ENCODE measurements around the gene DRC1. TPM values are rescaled to one million over a fixed set of nuclear protein-coding genes. Genes with fewer than 3 reads are reported as not detected.

DRC1 gene
- total and polyA plus RNA-seq, 8 donors, result 0.92 to 7.9 (median 4.5) TPM; not detected in 1

GRCh38 chr2:26384183-26384582 is 17.5 kb upstream of the DRC1 start:
- Histone ChIP-seq H3K27ac (no peak overlapping the region), H3K36me3 (peaks cover 0 to 47% of the 10 kb centered on the region in 2 donors), H3K27me3 (no peaks in the 10 kb centered on the region), H3K4me1 (no peaks in the 10 kb centered on the region), H3K4me3 (no peak overlapping the region), H3K9me3 (no peaks in the 10 kb centered on the region)
- no peak for ATAC-seq
- intact Hi-C loops (cut with DNase I), result no loop called here
- no peak for TF ChIP-seq CTCF (IDR thresholded peaks at IDR 0.05)
- DNase-seq, result no peak

GRCh38 chr2:26384597-26384996 is 17.1 kb upstream of the DRC1 start:
- no peak for TF ChIP-seq CTCF (IDR thresholded peaks at IDR 0.05)
- intact Hi-C loops (cut with DNase I), result no loop called here
- H3K36me3 ChIP-seq, result peaks cover 0 to 51% of the 10 kb centered on the region in 2 donors
- no peak overlapping the region for H3K4me3 ChIP-seq
- H3K9me3 ChIP-seq, result no peaks in the 10 kb centered on the region
- DNase-seq (no peak), ATAC-seq (no peak)
- no peaks in the 10 kb centered on the region for H3K27me3 ChIP-seq
- no peaks in the 10 kb centered on the region for H3K4me1 ChIP-seq
- H3K27ac ChIP-seq, result no peak overlapping the region

DNA sequence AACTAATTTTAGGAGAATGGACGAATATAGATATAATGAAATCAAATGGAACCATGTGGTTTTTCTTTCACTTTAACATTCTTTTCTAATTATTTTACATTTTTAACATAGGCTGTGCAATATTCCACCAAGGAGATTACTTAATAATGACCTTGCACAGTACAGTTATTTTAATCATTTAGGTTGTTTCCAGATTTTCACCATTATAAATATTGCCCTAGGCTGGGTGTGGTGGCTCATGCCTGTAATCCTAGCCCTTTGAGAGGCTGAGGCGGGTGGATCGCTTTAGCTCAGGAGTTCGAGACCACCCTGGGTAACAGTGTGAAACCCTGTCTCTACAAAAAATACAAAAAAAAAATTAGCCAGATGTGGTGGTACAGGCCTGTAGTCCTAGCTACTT is 14.5 kb upstream of the DRC1 start:
- Histone ChIP-seq H3K4me1 (no peaks in the 10 kb centered on the region), H3K36me3 (peaks cover 0 to 53% of the 10 kb centered on the region in 2 donors), H3K9me3 (no peaks in the 10 kb centered on the region), H3K27ac (no peak overlapping the region), H3K4me3 (no peak overlapping the region), H3K27me3 (no peaks in the 10 kb centered on the region)
- ATAC-seq (no peak), DNase-seq (no peak)
- intact Hi-C loops (cut with DNase I), result no loop called here
- no peak for TF ChIP-seq CTCF (IDR thresholded peaks at IDR 0.05)

DNA sequence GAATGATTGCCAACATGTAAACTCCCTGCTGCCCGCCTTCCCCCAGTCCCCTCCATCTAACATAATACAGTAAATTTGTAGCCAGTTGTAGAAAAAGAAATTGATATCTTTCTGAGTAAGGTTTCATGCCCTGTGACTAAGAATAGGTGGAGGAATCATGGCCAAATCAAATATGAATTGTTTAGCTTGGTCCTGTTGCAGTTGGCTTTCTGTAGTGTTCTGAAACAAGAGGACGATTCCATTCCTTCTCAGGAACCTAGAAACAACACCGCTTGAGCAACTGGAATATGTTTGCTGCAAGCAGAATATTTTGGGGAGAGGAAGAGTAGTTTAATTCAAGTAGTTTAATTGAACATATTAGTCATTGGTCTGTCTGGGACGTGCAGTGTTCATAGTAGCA is 7.0 kb upstream of the DRC1 start:
- Histone ChIP-seq H3K36me3 (peaks cover 0 to 25% of the 10 kb centered on the region in 2 donors), H3K27me3 (no peaks in the 10 kb centered on the region), H3K9me3 (no peaks in the 10 kb centered on the region), H3K27ac (no peak overlapping the region), H3K4me1 (no peaks in the 10 kb centered on the region), H3K4me3 (no peak overlapping the region)
- DNase-seq (no peak), ATAC-seq (no peak)
- TF ChIP-seq CTCF (IDR thresholded peaks at IDR 0.05), result no peak
- intact Hi-C loops (cut with DNase I), result no loop called here

DNA sequence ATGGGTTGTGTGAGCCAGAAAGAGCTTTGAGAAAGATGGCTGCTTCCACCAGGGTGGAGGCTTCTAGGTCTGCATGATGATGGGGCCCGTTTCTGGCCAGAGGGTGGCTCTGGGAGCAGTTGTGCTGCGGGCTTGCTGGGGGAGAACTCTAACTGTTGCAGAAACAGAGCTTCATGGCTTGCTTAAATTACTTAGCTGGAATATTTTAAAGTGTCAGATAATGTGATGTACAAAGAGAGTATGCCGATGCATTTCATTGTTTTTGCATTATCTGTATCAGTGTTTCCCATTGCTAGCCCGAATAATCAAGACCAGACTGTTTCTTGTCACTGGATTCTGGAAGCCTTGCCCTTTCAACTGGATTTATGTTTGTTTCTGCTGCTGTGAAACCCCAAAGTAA is 6.3 kb upstream of the DRC1 start:
- intact Hi-C loops (cut with DNase I), result no loop called here

More for the DNA sequence above, 6.3 kb upstream of the DRC1 start:
- ATAC-seq (no peak), DNase-seq (no peak)
- Histone ChIP-seq H3K27me3 (no peaks in the 10 kb centered on the region), H3K27ac (no peak overlapping the region), H3K4me1 (no peaks in the 10 kb centered on the region), H3K4me3 (no peak overlapping the region), H3K36me3 (peaks cover 0 to 18% of the 10 kb centered on the region in 2 donors), H3K9me3 (no peaks in the 10 kb centered on the region)
- no peak for TF ChIP-seq CTCF (IDR thresholded peaks at IDR 0.05)

Measured in left lung (tissue), 10 donors.